Fibroblast of skin of right quadriceps (primary cell): ENCODE measurements around the gene PXYLP1.
A peak's percentile ranks its signal among the peaks of the same experiment; 100 is the strongest.

Experiments used
- DNase-seq: peaks from one replicate; pipeline ENCODE4 v3.0.0-alpha.2; 2013

Gene PXYLP1

GRCh38 chr3:141230293-141230692 is 1.3 kb upstream of the PXYLP1 start:
- DNase-seq: no peak

- no peak for DNase-seq
These were observed 563 bp downstream of the PXYLP1 start for GRCh38 chr3:141231952-141232823.

- DNase-seq: no peak
These were observed 2.0 kb downstream of the PXYLP1 start for GRCh38 chr3:141233457-141234161.

- no peak for DNase-seq
These were observed 2.7 kb downstream of the PXYLP1 start for GRCh38 chr3:141234283-141234682.

DNA sequence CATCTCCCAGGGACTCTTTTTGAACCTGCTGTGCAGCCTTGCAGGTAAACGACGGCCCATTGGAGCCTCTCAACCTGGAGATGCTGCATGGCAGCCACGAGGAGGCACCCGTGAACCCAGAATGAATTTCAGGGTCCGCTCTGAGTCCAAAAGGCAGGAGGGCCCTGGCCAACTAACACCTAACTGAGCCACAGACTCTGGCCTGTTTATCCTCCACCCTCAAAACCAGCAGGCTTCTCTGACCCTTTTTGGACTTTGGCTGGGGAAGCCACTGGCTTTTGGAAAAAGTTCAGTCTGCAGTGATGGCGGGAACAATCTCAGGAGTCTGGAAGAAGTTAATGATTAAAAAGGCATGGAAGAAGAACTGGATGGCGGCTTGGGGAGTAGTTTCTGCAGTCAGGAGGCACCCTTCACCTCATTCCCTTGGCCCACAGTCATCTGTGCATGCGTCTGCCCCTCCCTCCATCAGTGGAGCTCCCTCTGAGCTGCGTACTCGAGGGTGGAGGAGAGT is 4.1 kb downstream of the PXYLP1 start:
- DNase-seq: no peak

DNA sequence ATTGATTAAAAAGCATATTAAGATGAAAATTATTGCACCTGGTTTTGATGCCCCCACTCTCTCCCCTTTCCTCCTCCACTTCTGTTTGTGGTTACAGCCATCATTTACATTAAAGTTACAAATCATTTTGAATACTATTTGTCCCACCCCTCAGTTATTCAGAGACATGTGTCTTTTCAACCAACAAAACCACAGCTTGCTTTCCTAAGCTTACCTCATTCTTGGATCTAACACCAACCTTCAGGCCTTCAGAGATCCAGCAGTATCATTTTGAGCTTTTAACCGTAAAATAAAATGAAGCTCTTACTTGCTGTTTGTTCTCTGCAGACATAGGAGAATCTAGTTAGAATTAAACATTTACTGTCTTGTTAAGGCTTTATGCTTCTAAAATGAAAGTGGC is 4.7 kb downstream of the PXYLP1 start:
- DNase-seq: no peak

DNA sequence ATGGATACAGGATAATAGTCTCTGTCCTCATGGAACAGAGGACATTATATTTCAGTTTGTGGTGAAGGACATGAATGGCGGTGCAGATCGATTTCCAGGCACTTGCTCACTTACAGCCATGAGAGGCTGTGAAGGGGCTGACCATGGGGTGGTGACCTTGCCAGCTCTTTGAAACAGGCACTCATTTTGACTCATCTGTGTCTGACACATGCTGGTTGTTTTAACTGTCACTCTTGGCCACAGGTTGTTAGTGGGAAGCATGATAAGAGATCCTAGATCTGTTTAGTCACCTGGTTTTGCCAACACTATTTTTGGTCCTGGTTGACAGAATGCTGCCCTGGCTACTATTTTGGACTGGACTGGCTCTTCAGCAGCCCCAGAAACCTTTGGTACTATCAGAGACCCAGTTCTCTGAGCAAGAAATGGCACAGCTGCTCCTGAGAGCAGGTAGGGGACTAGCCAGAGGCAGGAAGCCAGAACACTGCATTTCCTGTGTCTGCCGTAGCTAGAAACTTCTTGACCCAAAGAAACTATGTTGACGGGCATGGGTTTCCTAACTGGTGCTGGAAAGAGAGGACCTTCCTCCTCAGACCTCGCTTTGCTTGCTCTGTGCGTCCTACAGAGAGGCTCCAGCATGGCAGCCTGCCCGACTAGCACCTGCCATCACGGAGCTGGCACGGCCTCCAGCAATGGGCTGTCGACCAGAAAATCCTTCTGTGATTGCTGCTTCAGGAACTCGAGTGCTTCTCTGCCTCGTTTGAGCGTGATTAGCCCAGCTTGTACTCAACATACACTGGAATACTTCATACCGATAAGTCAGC is 6.3 kb downstream of the PXYLP1 start:
- DNase-seq: no peak

GRCh38 chr3:141239511-141240281 is 8.1 kb downstream of the PXYLP1 start:
- no peak for DNase-seq

DNA sequence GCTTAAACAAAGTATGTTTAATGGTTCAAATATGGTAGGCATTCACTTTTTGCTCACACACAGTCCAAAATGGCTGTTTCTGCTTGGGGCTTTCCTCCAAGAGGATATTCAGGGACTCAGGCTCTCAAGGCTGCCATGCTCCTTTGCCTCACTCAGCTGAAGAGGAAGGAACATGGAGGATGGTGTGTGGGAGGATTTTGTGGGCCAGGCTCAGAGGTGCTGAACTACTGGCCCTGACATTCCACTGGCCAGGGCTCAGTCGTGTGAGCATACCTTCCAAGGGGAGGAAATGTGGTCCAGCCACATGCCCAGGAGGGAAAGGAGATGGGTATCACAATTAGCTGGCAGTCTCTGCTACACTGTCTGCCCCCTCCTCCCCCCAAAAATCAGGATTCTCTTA is 8.7 kb downstream of the PXYLP1 start:
- DNase-seq: no peak

DNA sequence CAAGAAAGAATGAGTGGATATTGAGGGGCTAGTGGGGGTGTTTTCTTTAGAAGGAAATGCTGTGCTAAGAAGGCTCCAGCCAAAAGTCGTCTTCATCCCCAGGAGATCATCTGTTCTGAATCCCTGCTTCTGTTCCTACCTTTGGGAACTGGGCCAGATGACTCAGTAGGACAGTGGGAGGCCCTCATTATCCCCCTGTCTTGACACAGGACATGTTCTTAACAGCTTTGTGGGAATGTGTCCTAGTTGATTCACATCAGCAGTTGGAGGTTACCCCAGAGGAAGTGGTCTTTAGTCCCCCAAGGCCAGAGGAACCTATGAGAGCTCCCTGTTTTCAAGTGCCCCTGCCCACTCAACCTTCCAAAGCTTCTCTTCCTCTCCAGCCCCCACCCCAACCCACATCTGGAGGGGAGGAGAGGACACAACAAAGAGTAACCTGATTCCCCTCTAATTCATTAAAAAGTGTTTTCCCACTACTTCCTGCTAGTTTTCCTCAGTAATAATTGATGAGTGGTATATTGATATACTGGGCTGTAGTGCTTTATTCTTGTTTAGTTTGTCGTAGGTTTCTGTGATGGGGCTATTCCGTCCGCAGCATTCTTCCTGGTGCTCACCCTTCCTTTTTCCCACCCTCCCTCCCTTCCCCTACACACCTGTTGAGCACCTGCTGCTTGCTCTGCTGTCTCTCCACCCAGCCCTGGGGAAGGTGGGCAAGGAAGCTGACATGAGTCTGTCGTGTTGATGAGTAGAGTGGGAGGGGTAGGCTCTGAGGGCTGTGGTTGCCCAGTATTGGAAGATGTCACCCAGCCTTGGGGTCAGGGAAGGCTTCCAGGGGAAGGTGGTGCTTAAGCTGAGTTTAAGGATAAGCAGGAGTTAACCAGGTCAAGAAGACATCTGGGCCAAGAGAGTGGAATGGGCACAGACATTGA is 9.3 kb downstream of the PXYLP1 start:
- DNase-seq: peak; percentile 85

DNA sequence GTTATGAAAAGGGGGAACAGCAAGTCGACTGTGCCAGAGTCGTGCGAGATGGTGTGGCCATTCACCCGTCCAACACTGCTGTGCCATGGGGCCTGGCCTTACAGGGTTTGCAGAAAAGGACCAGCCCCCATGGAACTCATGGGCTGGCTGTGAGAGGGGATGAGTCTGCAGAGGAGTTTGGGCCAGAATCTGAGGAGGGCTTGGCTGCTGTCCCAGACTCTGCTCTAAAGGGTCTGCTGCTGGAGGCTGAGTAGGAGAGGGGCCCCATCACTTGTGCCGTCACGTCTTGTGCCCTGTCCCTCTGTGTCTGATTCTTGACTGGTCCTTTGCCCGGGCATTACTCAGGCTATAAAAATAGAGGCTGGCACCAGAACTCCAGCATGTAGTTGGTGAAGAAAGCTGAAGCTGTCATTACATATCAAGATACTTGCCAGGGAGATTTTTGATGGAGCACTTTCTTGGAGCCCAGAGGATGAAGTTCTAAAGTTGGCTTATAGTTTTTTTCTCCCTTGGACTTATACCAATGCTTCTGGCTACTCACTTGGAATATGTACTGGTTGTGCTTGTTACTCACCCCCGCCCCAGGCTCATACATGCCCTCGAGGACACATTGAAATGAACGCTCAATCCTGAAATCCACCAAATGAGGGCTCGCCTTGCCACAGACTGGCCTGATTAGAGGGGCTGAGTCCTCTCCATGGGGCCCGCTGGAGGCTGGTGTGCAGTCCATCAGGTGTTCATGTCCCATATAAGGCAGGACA is 10.2 kb downstream of the PXYLP1 start:
- no peak for DNase-seq

- DNase-seq: no peak
These were observed 10.9 kb downstream of the PXYLP1 start for GRCh38 chr3:141242377-141243092.

DNA sequence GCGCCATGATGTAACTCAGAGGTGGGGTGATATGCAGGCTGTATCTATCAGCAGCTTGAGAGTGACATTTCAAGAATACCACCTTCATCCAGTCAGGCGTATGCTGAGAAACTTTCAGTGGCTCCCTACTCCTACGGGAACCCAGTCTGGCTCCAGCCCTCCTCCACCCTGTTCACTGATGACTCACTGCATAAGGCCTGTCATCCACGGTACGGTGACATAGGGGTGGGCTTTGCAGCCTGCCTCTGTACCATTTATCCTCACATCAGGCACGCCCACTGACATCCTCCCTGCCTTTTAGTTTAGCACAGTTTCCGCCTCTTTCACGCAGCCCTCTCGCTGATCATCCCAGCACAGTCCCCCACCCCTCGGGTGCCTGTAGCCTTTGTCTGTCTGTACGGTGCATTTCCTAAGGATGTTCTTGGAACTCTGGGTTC is 11.7 kb downstream of the PXYLP1 start:
- DNase-seq: peak; percentile 36

- DNase-seq: no peak
These were observed 14.8 kb downstream of the PXYLP1 start for GRCh38 chr3:141246224-141246957.

DNA sequence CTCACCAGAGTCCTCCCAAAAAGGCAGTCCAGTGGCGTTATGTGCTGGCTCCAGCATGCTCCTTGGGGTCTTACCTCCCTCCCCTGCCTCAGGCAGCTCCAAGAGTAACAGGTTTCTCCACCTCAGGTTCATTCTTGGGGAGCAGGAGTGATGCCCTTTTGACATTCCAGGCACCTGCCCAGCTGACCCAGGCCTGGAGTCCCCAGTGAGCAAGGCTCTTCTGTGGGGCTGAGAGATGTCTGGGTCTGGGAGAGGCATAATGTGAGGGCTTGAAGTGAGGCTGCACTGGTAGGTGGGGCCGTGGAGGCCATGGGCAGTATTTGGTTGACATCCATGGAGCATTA is 15.3 kb downstream of the PXYLP1 start:
- no peak for DNase-seq

DNA sequence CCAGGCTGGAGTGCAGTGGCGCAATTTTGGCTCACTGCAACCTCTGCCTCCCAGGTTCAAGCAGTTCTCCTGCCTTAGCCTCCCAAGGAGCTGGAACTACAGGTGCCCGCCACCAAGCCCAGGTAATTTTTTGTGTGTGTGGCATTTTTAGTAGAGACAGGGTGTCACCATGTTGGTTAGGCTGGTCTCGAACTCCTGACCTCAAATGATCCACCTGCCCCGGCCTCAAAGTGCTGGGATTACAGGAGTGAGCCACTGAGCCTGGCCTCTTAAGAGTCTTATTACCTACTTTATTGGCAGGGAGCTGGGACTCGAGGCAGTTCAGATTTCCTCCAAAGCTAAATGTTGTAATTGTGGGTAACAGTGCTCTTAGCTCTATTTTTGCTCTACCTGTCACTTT is 16.4 kb downstream of the PXYLP1 start:
- no peak for DNase-seq

DNA sequence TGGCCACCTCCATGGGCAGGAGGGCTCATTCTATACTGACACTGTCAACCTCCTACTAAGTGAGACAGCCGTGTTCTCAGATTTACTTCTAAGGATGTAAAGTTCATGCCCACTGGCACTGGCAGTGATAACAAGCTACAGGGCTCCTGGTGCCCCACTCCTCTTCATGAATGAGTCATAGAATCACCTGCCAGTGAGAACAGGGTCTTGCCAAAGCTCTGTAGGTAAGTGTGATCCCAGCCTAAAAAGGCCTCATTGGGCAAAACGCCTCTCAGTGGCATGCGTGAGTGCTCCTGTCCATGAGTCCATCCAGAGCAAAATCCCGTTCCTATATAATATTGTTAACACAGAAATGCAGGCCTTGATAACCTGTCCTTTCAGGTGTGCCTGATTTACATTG is 17.4 kb downstream of the PXYLP1 start:
- no peak for DNase-seq

DNA sequence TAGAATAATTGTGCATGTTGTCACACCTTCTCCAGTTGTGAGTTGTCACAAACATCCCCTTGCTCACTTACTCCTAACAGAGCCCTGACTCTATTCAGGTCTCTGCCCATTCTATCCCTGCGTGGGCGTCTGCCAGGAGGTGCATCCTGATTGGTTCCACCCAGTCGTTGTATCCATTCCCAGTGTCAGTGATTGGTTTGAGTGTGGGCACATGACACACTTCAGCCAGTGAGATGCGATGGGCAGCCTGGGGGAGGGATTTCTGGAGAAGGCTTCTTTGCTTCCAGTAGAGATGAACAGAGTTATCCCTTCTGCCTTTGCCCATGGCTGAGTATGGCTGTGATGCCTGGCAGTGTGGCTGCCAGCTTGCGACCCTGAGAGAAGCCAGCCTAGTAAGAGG is 18.7 kb downstream of the PXYLP1 start:
- DNase-seq: no peak

GRCh38 chr3:141250828-141251227 is 19.2 kb downstream of the PXYLP1 start:
- DNase-seq: no peak
